GM18526 (cell line): ENCODE measurements around the gene AAR2.

Experiments
- POLR2A ChIP-seq: IDR thresholded peaks from 3 replicates; pipeline ENCODE4 v1.6.1; 2011; ENCODE audit not compliant: insufficient read length; ENCODE audit errors: extremely low read depth

AAR2 gene, protein sequence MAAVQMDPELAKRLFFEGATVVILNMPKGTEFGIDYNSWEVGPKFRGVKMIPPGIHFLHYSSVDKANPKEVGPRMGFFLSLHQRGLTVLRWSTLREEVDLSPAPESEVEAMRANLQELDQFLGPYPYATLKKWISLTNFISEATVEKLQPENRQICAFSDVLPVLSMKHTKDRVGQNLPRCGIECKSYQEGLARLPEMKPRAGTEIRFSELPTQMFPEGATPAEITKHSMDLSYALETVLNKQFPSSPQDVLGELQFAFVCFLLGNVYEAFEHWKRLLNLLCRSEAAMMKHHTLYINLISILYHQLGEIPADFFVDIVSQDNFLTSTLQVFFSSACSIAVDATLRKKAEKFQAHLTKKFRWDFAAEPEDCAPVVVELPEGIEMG

DNA sequence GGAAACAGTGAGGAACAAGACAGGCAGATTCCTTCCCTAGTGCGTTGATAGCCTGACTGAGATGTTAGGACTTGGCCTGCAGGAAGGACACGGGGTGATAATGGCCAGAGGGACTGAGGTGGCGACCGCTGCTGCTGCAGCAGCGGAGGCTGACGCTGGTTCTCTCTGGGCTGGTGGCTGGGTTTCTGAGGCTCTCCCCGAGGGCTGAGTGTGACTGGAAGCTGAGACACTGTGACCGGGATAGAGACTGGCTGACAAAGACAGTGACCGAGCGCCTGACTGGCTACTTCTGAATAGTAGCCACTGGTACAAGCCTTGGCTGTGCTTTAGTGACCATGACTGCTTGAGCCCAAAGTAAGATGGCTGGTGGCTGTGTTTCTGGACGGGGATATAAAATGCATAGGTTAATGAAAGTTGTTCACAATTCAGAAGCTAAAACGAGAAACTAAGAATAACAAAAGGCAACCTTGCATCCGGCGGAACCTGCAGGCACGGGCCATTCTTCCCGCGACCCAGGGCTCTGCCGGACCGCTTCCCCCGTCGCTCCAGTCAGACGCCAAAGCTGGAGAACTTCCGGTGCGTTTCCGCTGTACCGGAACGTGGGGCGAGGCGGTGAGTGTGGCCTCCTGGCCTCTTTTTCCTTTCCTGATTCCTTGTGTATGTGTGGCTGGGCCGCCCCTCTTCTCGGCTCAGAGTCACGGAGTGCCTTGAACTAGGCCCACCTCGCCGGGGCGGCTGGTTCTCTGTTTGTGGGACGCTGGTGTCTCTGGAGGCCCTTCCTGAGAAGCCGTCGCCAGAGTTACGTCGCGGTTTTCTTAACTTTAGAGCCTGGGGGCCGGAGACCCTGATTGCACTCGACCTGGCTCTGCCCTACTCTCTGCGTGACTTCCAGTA, at the start of gene AAR2:
TSS of gene AAR2 (plus strand) at position 587 of the 894 bp plus-strand sequence. CDS start 3,391 bp downstream, outside the sequence.
- TF ChIP-seq POLR2A: peak; percentile 83

- no peak for TF ChIP-seq POLR2A
These were observed 42.1 kb upstream of the AAR2 start for GRCh38 chr20:36193977-36194712.

DNA sequence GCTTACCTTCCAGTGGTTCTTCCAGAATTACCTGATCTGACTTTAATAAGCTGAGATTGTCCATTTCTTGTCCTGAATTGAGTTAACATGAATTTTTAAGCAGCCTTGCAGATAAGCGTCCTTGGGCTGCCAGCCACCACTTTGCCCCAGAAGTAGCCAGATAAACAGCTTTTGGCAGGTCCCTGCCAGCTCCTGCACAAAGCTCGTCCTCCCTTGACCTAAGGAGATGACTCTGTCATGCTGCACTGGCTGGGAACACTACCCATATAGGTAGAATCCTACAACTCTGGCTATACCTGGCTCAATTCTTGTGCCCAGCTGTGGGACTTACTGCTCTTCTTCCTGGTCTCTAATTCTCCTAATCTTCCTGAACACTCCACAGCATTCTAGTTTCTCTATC, 39.6 kb upstream of the AAR2 start:
- TF ChIP-seq POLR2A: no peak

GRCh38 chr20:36197271-36197670, 39.0 kb upstream of the AAR2 start:
- TF ChIP-seq POLR2A: no peak

- TF ChIP-seq POLR2A: no peak
These were observed 36.7 kb upstream of the AAR2 start for GRCh38 chr20:36199345-36200257.

GRCh38 chr20:36200451-36200850, 35.8 kb upstream of the AAR2 start:
- no peak for TF ChIP-seq POLR2A

- no peak for TF ChIP-seq POLR2A
These were observed 35.1 kb upstream of the AAR2 start for GRCh38 chr20:36201198-36201597.

- TF ChIP-seq POLR2A: no peak
These were observed 33.4 kb upstream of the AAR2 start for GRCh38 chr20:36202891-36203338.

DNA sequence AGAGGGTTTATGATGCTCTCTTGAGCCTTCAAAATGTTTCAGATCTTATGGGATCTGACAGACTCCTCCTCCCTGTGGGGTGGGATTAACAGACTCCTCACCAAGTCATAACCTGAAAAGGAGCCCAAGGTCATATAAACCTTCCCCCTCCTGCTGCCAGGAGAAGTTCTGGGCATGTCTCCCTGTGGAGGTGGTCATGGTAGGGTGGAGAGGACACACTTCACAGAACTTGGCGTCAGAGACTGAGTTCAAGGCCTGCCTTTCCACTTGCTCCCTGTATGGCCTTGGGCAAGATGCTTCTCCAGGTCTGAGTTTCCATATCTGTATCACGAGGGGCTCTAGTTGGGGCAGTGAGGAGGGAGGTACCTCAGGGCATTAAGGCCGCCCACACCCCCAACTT, 32.4 kb upstream of the AAR2 start:
- no peak for TF ChIP-seq POLR2A

- TF ChIP-seq POLR2A: no peak
These were observed 31.3 kb upstream of the AAR2 start for GRCh38 chr20:36205026-36205425.

- TF ChIP-seq POLR2A: no peak
These were observed 30.2 kb upstream of the AAR2 start for GRCh38 chr20:36206068-36206467.

- TF ChIP-seq POLR2A: no peak
These were observed 29.6 kb upstream of the AAR2 start for GRCh38 chr20:36206641-36207040.

DNA sequence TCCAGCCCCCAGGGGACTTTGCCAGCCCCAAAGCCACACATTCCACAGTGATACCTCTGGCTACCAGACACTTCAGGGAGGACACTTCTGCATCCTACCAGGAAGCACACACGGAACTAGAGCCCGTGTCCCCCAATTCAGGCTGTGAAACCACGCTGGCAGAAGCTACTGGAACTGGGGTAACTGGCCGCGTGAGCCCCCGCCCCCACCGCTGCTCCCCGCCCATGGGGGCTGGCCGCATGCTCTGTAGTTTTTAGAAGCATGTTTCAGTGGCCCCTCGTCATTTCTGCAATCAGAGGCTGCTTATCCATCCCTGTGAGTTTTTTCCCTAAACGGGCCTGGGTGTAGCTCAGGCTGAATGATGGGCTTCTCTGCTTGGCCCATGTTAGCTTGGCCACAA, 28.7 kb upstream of the AAR2 start:
- no peak for TF ChIP-seq POLR2A

GRCh38 chr20:36208257-36208656, 28.0 kb upstream of the AAR2 start:
- no peak for TF ChIP-seq POLR2A
